Measurements from ENCODE around the gene PTPRCAP.

Gene PTPRCAP

DNA sequence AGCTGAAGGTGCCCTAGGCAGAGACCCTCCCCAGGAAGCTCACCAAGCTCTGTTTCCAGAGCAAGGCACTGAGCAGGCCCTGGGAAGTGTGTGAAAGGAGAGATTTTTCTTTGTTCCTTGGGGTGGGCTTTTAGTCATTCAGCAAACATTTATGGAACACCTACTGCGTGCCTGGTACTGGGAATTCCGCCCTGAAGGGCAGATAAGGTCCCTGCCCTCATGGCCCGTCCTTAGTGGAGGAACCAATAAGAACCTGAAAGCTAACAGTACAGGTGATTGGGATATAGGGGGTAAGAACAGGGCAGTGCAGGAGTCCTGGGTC, 27.7 kb upstream of the PTPRCAP start:
- DNase-seq (ENCODE audit: low spot score), result no peak

DNA sequence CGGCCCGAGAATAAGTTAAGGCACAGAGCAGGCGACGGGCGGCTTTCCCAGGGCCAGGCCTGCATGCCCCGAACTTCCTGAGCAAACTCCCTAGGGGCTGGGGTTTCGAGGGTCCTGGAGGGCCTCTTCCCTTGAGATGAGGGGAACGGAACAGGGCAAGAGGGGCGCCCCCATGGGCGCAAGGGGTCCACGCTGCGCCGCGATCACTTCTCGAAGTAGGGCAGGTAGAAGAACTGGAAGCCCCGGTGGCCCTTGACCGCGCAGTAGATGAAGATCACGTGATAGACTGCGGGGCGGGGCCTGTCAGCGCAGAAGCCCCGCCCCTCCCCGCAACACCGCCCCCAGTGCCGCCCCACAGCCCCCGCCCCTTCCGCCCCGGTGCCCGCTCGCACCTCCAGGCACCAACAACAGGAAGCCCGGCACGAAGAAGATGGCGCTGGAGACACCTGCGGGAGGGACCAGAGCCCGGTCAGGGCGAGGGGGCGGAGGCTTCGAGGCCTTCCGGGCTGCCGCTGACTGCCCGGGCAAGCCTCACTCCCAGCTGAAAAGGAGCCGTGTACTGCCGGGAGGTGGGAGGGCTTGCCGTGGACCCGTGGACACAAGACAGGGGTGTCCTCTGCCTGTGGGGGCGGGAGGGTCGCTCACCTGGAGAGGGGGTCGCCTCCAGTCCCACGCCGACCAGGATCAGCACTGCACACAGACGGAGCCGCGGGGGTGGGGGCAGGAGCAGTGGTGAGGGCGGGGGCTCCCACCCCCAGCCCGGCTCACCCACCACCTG, 27.1 kb upstream of the PTPRCAP start:
- DNase-seq (ENCODE audit: low spot score), result no peak

DNA sequence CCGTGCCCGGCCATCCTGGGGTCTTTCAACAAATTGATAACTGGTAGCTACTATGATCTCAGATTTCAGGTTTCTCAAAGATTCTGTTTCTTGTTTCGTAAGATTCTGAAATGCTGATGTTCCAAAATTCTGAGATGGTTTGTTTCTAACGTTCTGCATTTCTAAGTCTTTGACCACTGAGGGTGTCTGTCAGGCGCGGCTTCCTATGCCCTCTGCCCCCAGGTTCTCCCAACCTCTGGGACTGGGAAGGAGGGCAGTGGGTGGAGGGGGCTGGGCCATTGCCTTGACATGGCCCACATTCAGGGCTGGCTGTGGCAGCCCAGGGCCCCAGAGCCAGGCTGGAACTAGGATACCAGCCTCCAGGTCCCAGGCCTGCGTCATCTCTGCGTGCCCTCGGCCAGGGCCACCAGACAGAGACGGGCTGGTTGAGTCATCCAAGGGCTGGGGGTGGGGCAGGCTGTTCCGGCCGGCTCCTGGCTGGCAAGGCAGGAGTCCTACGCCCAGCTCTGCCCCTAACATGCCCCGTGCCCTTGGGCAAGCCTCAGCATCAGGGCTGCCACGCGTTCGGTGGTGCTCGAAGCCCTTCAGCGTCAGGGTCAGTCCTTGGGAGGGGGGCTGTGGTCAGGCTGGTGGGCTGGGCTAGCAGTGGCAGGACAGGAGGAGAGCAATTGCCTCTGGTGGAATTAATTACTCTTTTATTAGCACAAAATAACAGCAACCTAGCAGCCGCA, 26.4 kb upstream of the PTPRCAP start:
- no peak for DNase-seq (ENCODE audit: low spot score)

DNA sequence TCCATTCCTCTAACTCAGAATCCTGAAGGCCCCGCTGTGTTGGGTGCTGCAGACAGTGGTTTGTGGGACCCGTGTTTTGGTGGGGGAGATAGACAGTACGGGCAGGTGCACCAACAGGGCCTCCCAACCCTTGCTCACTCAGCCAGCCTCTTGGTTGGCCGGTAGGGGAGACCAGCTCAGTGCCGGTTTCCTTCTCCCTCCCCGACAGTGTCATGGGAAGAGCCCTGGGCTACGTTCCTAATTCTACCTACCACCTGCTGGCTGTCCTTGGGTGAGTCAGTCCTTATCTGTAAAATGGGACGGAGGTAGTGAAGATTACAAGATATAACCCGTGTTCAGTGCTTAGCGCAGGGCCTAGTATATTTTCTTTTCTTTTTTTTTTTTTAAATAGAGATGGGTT, 25.7 kb upstream of the PTPRCAP start:
- no peak for DNase-seq (ENCODE audit: low spot score)

DNA sequence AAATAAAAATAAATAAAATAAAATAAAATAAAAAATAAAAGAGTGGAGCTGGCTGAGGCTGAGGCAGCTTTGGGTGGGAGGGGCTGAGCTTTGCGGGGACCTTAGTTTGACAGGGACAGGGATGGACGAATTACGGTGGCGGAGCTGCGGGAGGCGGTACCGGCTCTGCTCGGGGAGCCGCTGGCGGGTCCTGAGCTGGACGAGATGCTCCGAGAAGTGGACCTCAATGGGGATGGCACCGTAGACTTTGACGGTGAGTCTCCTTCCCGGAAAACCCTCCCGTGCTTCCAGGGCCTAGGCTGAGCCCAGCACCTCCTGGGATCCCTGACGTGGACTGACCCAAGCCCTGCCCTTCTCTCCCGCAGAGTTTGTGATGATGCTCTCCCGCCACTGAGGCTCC, 20.8 kb upstream of the PTPRCAP start:
- no peak for DNase-seq (ENCODE audit: low spot score)

DNA sequence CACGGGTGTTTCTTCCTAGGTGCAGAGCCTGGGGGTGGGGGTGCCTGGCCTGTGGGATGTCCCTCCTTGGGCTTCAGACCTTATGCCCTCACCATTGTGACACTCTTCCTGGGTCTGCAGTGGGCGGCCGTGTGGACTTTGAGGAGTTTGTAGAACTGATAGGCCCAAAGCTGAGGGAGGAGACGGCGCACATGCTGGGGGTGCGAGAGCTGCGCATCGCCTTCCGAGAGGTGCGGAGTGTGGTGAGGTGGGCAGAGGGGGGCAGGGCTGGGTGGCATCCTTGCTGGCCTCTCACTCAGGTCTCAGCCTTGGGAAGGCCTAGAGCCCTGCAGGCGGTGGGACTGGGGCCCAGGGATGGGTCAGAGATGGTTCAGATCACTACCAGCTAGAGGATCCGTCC, 20.0 kb upstream of the PTPRCAP start:
- no peak for DNase-seq (ENCODE audit: low spot score)

DNA sequence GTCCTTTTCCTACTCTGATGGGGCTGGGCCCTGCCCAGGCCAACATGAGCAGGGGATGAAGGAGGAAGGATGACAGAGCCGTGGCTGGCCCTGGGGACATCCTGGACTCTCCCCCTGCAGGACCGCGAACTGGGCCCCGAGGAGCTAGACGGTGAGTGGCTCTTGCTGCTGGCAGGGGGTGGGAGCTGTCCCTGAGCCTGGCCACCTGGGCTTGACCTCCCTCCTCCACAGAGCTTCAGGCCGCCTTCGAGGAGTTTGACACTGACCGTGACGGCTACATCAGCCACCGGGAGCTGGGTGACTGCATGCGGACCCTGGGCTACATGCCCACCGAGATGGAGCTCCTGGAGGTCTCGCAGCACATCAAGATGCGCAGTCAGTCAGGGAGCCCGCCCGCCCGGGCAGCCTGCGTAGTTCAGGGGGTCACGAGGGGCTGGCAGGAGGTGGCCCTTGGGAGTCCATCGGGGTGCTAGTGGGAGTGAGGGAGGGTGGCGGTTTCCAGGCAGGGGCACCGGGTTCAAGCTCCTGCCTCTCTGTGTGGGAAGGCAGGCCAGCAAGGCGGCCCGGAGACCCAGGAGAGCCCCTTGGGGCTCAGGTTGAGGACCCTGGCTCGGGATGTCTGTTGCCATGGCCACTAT, 18.7 kb upstream of the PTPRCAP start:
- no peak for DNase-seq (ENCODE audit: low spot score)

DNA sequence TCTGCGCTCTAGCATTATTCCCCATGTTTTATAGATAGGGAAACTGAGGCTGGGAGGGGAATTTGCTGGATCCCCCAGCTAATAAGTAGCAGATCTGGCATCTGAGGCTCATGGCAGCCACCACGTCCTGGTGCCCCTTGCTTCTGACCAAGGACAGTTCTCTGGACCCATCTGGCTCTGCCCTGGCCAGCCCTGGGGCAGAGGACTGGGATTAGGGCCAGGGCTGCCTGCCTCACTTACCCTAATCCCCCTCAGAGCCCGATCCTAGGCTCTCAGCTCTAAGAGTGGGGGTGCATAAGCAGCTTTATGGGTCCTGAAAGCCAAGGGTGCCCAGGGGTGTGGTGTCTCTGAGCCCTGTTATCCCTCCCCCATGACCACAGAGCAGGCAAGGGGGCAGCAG, 17.6 kb upstream of the PTPRCAP start, which contains the start of gene CABP4:
TSS of gene CABP4 (plus strand) at position 301 of the 400 bp plus-strand sequence. CDS start at position 371, 70 bp downstream.
- DNase-seq (ENCODE audit: low spot score), result no peak

DNA sequence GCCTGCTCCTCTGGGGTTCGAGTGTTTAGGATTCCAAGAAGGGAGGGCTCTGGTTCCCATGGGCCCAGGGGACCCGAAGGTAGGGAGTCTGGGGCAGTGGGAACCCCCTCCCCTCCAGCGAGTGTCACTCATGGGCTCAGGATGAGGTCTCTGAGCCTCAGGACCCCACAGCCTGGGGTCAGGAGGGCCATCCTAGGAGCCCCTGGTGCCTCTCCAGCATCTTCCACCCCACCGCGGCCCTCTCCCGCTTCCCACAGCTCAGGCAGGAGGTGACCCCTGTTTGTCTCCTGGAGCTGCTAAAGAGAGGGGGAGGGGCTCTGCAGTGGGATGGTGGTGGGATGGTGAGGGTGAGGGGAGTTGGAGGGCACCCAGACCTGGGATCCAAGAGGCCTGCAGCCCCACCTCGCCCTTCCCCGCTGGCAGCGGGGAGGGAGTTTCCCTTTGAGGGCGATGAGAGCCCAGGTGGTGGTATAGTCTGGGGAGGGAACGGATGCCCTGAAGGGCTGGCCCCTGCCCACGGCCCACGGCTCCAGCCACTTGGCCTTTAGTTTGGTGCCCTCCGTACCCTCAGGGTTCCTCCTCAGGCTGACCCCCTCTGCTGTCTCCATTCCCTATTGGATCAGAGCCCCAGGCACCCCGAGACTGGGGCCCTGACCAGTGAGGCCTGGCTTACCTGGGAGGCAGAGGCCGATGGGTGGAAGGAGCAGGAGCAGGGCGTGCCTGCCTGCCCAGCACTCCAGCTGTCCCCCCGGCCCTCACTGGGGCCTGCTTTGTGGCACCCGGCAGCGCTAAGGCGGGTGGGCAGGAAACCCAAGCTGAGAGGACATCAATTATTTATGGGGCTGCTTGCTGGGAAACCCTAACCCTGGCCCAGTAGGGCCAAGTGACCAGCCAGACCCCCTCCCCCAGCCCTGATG, 16.6 kb upstream of the PTPRCAP start:
- DNase-seq (ENCODE audit: low spot score), result no peak

DNA sequence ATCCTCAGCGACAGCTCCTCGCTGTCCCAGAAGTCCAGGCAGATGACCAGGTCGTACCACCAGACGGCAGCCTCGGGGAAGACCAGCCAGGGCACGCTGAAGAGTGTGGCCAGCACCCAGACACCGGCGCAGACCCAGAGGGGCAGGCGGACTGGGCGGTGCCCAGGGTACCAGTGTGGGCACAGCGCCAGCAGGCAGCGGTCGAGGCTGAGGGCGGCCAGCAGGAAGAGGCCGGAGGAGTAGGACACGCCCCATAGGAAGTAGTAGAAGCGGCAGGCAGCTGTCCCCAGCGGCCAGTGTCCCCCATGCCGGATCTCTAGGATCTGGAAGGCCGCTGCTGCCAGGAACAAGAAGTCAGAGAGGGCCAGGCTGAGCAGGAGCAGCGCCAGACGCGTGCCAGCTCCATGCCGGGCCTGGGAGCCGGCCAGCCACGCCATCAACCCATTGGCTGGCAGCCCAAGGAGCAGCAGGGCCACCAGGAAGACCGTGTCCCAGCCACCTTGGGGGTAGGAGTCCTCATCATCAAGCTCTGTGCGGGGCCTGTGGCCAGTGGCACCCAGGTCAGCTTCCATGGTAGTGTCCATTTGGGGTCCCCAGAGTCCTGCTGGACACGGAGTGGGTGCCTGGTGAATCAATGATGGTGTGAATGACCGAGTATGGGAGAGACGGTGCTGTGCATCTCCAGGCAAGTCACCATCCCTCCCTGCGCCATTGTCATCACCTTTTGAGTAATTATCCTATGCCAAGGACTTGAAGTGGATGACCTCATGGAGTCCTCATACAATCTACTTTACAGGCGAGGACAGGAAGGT, 14.9 kb upstream of the PTPRCAP start, which contains the start of gene GPR152:
TSS of gene GPR152 (minus strand) at position 589 of the 812 bp plus-strand sequence. CDS start at position 584, 5 bp downstream.
- DNase-seq (ENCODE audit: low spot score), result no peak

DNA sequence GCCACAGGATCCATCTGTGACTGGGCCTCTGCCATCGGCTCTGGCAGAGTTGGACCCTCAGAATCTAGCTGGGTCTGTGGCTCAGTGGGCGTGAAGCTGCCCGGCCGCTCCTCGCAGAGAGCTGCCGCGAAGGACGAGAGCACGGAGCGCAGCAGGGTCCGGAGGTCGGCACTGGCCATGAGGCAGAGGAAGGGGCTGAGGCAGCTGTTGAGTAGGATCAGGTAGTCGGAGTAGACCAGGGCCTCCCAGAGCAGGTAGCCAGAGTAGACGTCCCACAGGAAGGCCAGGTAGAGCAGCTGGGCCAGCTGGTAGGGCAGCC, 14.1 kb upstream of the PTPRCAP start:
- no peak for DNase-seq (ENCODE audit: low spot score)

DNA sequence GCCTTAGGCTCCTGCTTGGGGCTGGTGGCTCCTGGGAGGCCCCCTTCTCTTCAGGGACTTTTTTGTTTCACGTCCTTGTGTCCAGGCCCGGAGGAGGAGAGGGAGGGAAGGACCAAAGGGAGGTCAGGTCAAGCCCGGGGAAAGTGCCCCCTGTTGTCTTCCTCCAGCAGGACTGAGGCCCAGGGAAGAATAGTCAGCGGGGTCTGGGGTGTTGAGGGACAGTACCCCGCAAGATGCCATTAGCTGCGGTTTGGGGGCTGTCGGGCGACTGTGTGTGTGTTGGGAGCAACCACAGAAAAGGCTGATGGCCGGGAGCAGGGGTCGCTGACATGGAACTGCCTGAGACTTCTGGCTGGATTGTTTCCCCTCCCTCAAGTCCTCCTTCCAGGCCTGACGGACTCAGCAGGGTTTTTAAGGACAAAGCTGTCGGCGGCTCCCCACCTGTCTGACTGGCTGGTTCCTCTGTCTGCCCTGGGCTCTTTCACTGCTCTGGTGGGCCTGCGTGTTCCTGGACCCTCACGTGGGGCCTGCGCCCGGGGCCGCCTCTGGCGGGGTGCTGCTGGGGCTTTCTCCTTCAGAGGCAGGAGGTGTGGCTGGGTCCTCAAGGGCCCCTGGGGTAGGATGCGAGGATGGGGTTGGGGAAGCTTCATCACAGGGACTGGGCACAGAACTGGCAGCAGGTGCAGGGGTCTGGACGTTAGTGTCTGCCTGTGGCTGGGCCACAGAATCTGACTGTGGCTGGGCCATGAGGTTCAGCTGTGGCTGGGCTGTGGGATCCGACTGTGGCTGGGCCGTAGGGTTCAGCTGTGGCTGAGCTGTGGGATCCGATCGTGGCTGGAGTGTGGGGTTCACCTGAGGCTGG, 13.5 kb upstream of the PTPRCAP start:
- DNase-seq (ENCODE audit: low spot score), result no peak

DNA sequence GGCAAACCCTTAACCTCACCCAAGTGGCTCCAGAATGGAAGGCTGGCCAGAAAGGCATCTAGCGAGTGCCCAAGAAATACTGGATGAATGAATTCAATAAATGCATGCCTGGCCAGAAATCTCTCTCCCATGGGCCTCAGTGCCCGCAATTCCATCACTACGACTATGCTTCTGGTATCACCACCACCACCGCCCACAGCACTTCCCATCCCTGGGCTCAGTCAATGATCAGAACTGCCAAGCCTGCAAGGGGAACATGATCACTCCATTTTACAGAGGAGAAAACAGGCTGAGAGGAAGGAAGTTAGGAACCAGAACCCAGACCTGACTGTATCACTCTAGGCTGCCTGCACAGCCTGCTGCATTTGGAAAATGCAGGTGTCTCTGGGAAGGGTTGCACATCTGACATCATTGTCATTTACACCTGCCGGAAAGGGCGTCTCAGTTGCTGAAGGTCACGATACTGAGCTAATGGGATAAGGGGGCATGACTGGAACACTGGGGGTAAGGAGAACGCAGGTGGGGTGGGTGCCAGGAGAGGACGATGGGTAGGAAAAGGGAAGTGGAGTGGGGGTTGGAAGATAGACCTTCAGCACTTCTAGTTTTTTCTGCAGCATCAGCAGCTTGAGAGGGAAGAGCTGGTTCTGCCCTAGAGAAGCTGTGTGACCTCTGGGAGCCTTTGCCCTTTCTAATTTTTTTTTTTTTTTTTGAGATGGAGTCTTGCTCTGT, 11.8 kb upstream of the PTPRCAP start:
- no peak for DNase-seq (ENCODE audit: low spot score)

DNA sequence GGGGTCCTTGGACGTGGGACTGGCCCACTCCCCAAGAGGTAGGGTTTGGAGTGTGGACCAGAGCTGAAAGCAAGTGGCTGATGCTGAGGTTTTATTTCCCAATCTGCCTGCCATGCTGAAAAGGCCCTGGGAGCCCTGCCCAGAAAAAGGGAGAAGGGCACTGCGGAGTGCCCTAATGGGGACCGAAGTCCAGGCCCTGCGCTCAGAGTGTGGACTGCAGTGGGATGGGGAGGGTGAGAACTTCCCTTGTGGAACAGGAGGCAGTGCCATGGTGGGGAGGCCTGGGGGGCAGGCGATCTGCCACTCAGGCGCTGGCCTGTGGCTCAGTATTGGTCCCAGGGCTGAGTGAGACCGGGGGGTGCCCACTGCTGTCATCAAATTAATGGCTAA, 10.7 kb upstream of the PTPRCAP start:
- DNase-seq (ENCODE audit: low spot score), result no peak

DNA sequence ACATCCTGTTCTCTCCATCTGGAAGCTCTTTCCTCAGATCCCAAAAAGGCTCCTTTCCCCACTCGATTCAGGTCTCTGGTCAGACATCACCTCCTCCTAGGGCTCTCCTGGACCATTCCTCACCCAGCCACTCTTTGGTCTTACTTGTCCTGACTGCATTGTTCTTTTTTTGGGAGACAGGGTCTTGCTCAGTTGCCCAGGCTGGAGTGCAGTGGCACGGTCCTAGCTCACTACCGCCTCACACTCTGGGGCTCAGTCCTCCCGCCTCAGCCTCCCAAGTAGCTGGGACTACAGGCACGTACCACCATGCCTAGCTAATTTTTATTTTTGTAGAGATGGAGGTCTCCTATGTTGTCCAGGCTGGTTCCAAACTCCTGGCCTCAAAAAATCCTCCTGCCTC, 8.0 kb upstream of the PTPRCAP start:
- DNase-seq (ENCODE audit: low spot score), result no peak

DNA sequence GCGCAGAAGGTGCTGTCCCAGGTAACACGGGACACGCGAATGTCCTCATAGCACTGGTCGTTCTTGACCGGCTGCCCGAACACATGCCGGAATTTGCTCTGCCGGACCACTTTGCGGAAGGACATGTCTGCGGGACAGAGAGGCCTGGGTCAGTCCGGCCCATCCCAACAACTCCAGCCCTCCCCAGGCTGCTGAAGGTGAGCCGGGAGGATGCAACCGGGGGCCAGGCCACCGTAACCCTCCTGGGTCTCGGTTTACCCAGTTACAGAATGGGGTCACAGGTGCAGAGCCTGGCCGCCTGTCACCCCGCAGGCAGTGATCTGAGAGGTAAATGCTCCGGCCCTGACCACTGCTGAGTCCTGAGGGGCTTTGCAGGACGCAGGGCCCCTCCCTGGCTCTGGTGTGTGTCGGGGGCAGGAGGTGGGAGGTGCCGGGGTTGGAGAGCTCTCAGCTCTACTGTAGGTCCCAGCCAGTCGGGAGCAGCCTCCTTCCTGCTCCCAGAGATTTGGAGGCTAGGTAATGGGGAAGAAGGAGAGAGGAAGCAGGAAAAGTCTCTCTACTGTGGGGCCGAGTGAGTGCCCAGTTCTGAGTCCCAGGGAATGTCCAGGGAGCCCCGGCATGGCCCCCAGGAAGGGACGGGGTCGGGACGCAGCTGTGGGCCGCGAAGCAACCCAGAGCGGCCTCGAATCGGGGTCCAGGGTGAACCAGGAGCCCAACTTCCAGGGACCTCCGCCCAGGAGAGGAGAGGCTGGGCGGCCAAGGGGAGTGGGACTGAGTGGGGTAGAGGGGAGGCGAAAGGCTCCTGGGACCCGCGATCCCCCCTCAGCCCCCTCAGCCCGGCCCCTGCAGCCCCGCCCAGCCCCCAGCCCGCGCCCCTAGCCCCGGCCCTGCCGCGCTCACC, 5.3 kb upstream of the PTPRCAP start:
- peak; percentile 52 for DNase-seq (ENCODE audit: low spot score)

DNA sequence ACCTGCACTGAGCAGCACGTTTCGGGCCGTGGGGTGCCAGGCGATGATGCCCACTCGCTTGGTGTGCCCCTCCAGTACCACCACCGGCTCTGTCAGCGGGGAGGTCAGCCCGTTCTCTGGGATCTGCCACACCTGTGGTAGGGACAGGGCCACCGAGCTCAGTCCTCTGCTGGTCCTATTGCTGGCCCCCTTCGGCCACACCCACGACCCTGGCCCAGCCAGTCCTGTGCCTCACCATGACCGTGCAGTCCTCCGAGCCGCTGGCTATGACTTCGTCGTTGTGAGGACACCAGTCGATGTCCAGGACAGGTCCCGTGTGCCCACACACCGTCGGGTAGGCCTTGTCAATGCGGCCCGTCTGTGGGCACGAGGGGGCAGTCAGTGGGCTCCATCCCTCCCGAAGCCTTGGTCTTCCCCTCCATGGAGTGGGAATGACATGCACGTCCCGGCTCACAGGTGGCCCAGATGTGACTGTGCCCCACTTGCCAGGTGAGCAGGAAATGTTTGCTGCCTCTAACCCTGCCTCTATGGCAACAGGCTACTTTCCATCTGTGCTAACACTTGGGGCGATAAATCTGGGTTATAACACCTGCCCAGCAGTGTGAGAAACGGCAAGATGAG, 4.4 kb upstream of the PTPRCAP start:
- no peak for DNase-seq (ENCODE audit: low spot score)

DNA sequence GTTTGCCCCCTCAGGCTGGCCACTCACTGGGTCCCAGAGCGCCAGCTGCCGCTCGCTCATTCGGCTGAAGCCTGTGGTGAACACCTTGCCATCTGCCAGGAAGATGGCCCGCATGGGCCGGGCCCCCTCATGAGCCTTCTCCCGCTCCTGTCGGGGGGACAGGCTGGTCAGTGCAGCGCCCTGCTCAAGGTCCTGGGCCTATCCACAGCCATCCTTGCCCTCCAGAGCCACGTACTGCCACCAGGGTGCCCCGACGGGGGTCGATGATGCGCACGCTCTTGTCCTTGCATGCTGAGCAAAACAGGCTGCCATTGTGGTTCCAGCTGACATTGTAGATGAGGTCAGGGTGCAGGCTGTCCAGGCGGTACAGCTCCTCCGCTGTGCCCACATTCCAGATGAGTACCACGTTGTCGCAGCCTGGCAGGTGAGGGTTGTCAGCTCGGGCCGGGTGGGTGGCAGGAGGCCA, 3.6 kb upstream of the PTPRCAP start:
- DNase-seq (ENCODE audit: low spot score), result no peak

Measured in GM03348 (cell line).